Measurements from ENCODE around the gene OR7C2.

Gene OR7C2

GRCh38 chr19:14979476-14980255, 38.4 kb downstream of the OR7C2 start, which contains the start of gene SLC1A6:
TSS of gene SLC1A6 (minus strand) at chr19:14979864. CDS start at chr19:14972910, 6,954 bp downstream.
- DNase-seq, result no peak

GRCh38 chr19:14985133-14985532, 43.8 kb downstream of the OR7C2 start:
- DNase-seq, result no peak
